Kidney (tissue), 14 donors: ENCODE measurements around the gene SOHLH1. TPM values are rescaled to one million over a fixed set of nuclear protein-coding genes. Genes with fewer than 3 reads are reported as not detected.

ENCODE experiments used
- DNase-seq, 5 donors: peaks; one replicate each; pipeline ENCODE4 v3.0.0-alpha.2; 2013 to 2020
- FAIRE-seq: peaks from 2 replicates; lab custom pipeline; 2012; peaks lifted over from hg19 to GRCh38; lab: Jason Lieb, UNC
- H3K27ac ChIP-seq, 2 donors: one replicate each; pipeline ENCODE4 v1.7.0; 2013; ENCODE audit warnings: low read depth in 2 of 2, low read length in 2 of 2, inconsistent platforms in 1 of 2
- H3K27me3 ChIP-seq: one replicate; pipeline ENCODE4 v1.7.1; 2013; ENCODE audit warnings: low read length, inconsistent platforms; ENCODE audit not compliant: control insufficient read depth, insufficient read depth
- H3K36me3 ChIP-seq, 3 donors: one replicate each; pipeline versions ENCODE4 v1.7.0 to v1.7.1; 2013; ENCODE audit warnings: low read length in 3 of 3, control low read depth in 1 of 3, inconsistent platforms in 1 of 3; ENCODE audit not compliant: insufficient read depth in 3 of 3, control insufficient read depth in 2 of 3
- H3K4me1 ChIP-seq, 3 donors: one replicate each; pipeline versions ENCODE4 v1.7.0 to v1.7.1; 2013; ENCODE audit warnings: low read length in 3 of 3, inconsistent platforms in 1 of 3, low read depth in 1 of 3; ENCODE audit not compliant: control insufficient read depth in 2 of 3, insufficient read depth in 2 of 3
- H3K4me3 ChIP-seq, 3 donors: one replicate each; pipeline versions ENCODE4 v1.7.0 to v1.8.1; 2013; ENCODE audit warnings: low read length in 3 of 3, control low read depth in 1 of 3, inconsistent platforms in 1 of 3
- H3K9ac ChIP-seq, 3 donors: one replicate each; pipeline versions ENCODE4 v1.7.0 to v1.7.1; 2013; ENCODE audit warnings: low read length in 3 of 3, control low read depth in 1 of 3, inconsistent platforms in 1 of 3
- H3K9me3 ChIP-seq, 3 donors: one replicate each; pipeline versions ENCODE4 v1.7.0 to v1.7.1; 2013; ENCODE audit warnings: low read length in 3 of 3, control low read depth in 1 of 3, inconsistent platforms in 1 of 3; ENCODE audit not compliant: control insufficient read depth in 2 of 3, insufficient read depth in 1 of 3
- intact Hi-C: fragments of 100-400 bp; cut with DNase I; formaldehyde crosslinking; loops from one replicate; pipeline ENCODE4 v1.11.1; 2022
- polyA plus RNA-seq: library from polyadenylated mRNA; stranded (reverse); fragments of 350-450 nt; fragmentation: Illumina TruSeq; extraction: RNeasy Lipid Tissue Mini Kit (QIAGEN cat#74804); gene quantifications from one replicate; pipeline ENCODE4 v1.2.3, GENCODE V29; 2014; ENCODE audit warnings: low read depth, low replicate concordance; ENCODE audit not compliant: insufficient read depth
- total RNA-seq: library from RNA; stranded (reverse); fragmentation: NEBNext Ultra II Directional; extraction: Animal tissue kit (Norgen Biotek cat#: 25700); gene quantifications from one replicate; pipeline ENCODE4 v1.2.1, GENCODE V29; 2021
- TF ChIP-seq, protein P1 (sequence below): IDR thresholded peaks from 3 replicates; pipeline ENCODE4 v1.5.1; 2012; ENCODE audit warnings: mild to moderate bottlenecking, moderate library complexity, borderline replicate concordance; ENCODE audit not compliant: insufficient read depth; ENCODE audit errors: extremely low read depth
- donor health status: control.
- donor health status: control.
- donor health status: control.
- donor health status: control.
- donor health status: control.
- donor health status: DM: yes; HTN: yes; CAD: no.
- donor health status: Normal renal cell carcinoma (clear cell type).

The SOHLH1 gene
- total and polyA plus RNA-seq, 2 donors from 2014 or later = not detected

GRCh38 chr9:135650408-135650807 lies 48.9 kb downstream of the SOHLH1 start:
- DNase-seq (no peak), FAIRE-seq (no peak)
- no peak overlapping the region for H3K9ac ChIP-seq
- intact Hi-C loops = no loop called here
- TF ChIP-seq, protein P1, sequence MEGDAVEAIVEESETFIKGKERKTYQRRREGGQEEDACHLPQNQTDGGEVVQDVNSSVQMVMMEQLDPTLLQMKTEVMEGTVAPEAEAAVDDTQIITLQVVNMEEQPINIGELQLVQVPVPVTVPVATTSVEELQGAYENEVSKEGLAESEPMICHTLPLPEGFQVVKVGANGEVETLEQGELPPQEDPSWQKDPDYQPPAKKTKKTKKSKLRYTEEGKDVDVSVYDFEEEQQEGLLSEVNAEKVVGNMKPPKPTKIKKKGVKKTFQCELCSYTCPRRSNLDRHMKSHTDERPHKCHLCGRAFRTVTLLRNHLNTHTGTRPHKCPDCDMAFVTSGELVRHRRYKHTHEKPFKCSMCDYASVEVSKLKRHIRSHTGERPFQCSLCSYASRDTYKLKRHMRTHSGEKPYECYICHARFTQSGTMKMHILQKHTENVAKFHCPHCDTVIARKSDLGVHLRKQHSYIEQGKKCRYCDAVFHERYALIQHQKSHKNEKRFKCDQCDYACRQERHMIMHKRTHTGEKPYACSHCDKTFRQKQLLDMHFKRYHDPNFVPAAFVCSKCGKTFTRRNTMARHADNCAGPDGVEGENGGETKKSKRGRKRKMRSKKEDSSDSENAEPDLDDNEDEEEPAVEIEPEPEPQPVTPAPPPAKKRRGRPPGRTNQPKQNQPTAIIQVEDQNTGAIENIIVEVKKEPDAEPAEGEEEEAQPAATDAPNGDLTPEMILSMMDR = no peak
- peaks cover 3 to 15% (median 12%) of the 10 kb centered on the region in 3 donors for H3K9me3 ChIP-seq
- H3K4me1 ChIP-seq = no peaks in the 10 kb centered on the region
- no peaks in the 10 kb centered on the region for H3K27me3 ChIP-seq
- H3K4me3 ChIP-seq = peak overlapping the region in 1 of 3 donors; percentile 30
- H3K27ac ChIP-seq = no peak overlapping the region
- H3K36me3 ChIP-seq = no peaks in the 10 kb centered on the region

DNA sequence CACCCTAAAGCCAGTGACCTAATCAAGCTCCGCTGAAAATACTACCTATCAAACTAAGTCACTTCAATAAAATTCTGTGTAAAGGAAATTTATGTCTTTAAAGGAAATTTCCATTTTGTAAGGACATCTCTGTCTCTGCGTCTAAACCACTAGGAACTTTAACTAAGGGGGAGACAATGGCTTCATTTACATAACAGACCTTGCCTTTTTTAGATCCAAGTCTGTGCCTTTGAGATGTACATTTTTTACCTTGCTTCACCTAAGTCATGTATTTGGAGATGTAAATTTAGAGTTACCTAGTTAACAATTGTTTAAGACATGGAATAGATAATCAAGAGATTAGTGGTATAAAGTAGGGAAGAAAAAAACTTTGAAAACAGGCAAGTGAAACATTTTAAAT lies 49.8 kb downstream of the SOHLH1 start:
- Histone ChIP-seq H3K4me3 (no peak overlapping the region), H3K9me3 (peaks cover 3 to 22% (median 18%) of the 10 kb centered on the region in 3 donors), H3K27me3 (no peaks in the 10 kb centered on the region), H3K9ac (no peak overlapping the region), H3K27ac (no peak overlapping the region), H3K4me1 (no peaks in the 10 kb centered on the region), H3K36me3 (no peaks in the 10 kb centered on the region)
- FAIRE-seq (no peak), DNase-seq (no peak)
- intact Hi-C loops = no loop called here
- TF ChIP-seq, protein P1 = no peak

DNA sequence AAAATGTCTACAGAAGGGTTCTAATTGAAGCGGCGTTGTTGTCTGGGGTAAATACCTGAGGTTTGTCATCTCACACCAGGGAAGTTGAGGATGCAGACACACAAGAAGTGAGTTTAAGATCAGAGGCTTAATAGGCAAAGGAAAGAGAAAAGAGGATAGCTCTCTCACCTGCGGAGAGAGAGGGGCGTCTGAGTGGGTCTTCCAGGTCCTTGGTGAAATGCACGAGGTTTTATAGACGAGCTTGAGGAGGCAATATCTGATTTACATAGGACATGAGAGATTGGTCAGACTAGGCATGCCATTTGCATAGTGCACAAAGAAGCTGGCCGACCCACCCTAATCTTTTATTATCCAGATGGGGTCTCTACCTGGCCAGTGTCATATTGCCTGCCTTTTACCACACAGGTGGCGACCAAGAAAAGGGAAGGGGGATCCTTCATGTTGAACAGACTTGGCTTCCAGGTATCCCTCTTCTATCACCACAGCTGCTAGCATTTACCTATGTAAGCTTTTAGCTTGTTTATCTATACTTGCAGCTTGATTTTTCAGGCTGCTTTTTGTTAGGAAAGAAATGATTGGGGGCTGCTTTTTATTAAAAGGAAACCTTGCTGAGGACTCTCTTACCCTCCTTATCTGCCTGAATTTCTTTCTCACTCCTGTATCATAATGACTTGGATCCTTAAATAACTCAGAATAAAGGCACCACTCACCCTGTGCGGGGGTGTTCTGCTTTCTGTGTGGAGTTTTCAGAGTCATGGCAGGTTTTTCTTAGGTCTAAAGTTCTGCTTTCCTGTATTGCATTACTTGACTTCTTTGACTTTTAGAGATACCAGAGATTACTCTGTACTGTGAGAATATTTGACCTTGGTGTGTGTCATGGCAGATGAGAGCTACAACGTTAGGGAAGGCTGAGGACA lies 50.5 kb downstream of the SOHLH1 start:
- Histone ChIP-seq H3K4me1 (no peaks in the 10 kb centered on the region), H3K36me3 (no peaks in the 10 kb centered on the region), H3K27ac (no peak overlapping the region), H3K4me3 (no peak overlapping the region), H3K9ac (no peak overlapping the region), H3K27me3 (no peaks in the 10 kb centered on the region), H3K9me3 (peaks cover 3 to 26% (median 18%) of the 10 kb centered on the region in 3 donors)
- intact Hi-C loops = no loop called here
- FAIRE-seq = no peak
- no peak for DNase-seq
- TF ChIP-seq, protein P1 = no peak
